ENCODE measurements around the gene CYP46A1.
A peak's percentile ranks its signal among the peaks of the same experiment; 100 is the strongest.

Gene CYP46A1

GRCh38 chr14:99735189-99736135, 51.4 kb downstream of the CYP46A1 start:
- no peak overlapping the region for H3K27ac Mint-ChIP-seq
- peaks cover 14% of the 10 kb centered on the region for H3K27me3 Mint-ChIP-seq (ENCODE audit: low read depth)
- no peaks in the 10 kb centered on the region for H3K36me3 Mint-ChIP-seq (ENCODE audit: low read depth)
- no peak overlapping the region for H3K4me3 Mint-ChIP-seq
- H3K9me3 Mint-ChIP-seq: no peaks in the 10 kb centered on the region
- H3K4me1 Mint-ChIP-seq: peaks cover 31% of the 10 kb centered on the region
- no peak for TF ChIP-seq CTCF (IDR thresholded peaks at IDR 0.05; ENCODE audit: unreplicated experiment in 3 of 3)

- Mint-ChIP-seq H3K27ac (peak overlapping the region in 1 of 3 experiments; percentile 51), H3K4me3 (peak overlapping the region in 1 of 3 experiments; percentile 26), H3K4me1 (peaks cover 43% of the 10 kb centered on the region), H3K9me3 (no peaks in the 10 kb centered on the region), H3K27me3 (ENCODE audit: low read depth) (peaks cover 24% of the 10 kb centered on the region), H3K36me3 (ENCODE audit: low read depth) (no peaks in the 10 kb centered on the region)
- no peak for TF ChIP-seq CTCF (IDR thresholded peaks at IDR 0.05; ENCODE audit: unreplicated experiment in 3 of 3)
Observed at GRCh38 chr14:99736603-99737371, 52.7 kb downstream of the CYP46A1 start.

- Mint-ChIP-seq H3K9me3 (no peaks in the 10 kb centered on the region), H3K27ac (peak overlapping the region in 1 of 3 experiments; percentile 51), H3K27me3 (ENCODE audit: low read depth) (peaks cover 27% of the 10 kb centered on the region), H3K4me3 (no peak overlapping the region), H3K36me3 (ENCODE audit: low read depth) (no peaks in the 10 kb centered on the region), H3K4me1 (peaks cover 39% of the 10 kb centered on the region)
- TF ChIP-seq CTCF (IDR thresholded peaks at IDR 0.05; ENCODE audit: unreplicated experiment in 3 of 3): no peak
Observed at GRCh38 chr14:99737451-99737951, 53.4 kb downstream of the CYP46A1 start.

- H3K9me3 Mint-ChIP-seq: no peaks in the 10 kb centered on the region
- H3K4me3 Mint-ChIP-seq: no peak overlapping the region
- H3K27me3 Mint-ChIP-seq (ENCODE audit: low read depth): peaks cover 29% of the 10 kb centered on the region
- H3K36me3 Mint-ChIP-seq (ENCODE audit: low read depth): no peaks in the 10 kb centered on the region
- H3K27ac Mint-ChIP-seq: no peak overlapping the region
- TF ChIP-seq CTCF (IDR thresholded peaks at IDR 0.05; ENCODE audit: unreplicated experiment in 3 of 3): no peak
- peaks cover 38% of the 10 kb centered on the region for H3K4me1 Mint-ChIP-seq
Observed at GRCh38 chr14:99737956-99738667, 54.0 kb downstream of the CYP46A1 start.

- peaks cover 35% of the 10 kb centered on the region for H3K27me3 Mint-ChIP-seq (ENCODE audit: low read depth)
- peak overlapping the region in 1 of 3 experiments; percentile 77 for H3K27ac Mint-ChIP-seq
- no peak overlapping the region for H3K4me3 Mint-ChIP-seq
- no peak for TF ChIP-seq CTCF (IDR thresholded peaks at IDR 0.05; ENCODE audit: unreplicated experiment in 3 of 3)
- H3K9me3 Mint-ChIP-seq: no peaks in the 10 kb centered on the region
- peaks cover 46% of the 10 kb centered on the region for H3K4me1 Mint-ChIP-seq
- no peaks in the 10 kb centered on the region for H3K36me3 Mint-ChIP-seq (ENCODE audit: low read depth)
Observed at GRCh38 chr14:99740411-99740810, 56.3 kb downstream of the CYP46A1 start.

All from nephron (organoid).